Endothelial cell of umbilical vein (primary cell): ENCODE measurements around the gene KCNK1. TPM values are rescaled to one million over a fixed set of nuclear protein-coding genes. Genes with fewer than 3 reads are reported as not detected.

Source experiments
- BruUV-seq: library from RNA; stranded (reverse); fragments of 400-500 nt; replicated peaks from 2 replicates; lab custom pipeline; 2021; lab: Mats Ljungman, UMichigan
- CTCF ChIA-PET: fragments of 300-600, 350-600 bp; sonication (Branson Sonifier 250); formaldehyde crosslinking; loops from one replicate; lab custom pipeline; 2021; ENCODE audit warnings: antibody characterized with exemption, inconsistent platforms; lab: Charles Lee
- POLR2A ChIA-PET: fragments of 300-600, 350-600 bp; sonication (Branson Sonifier 250); formaldehyde crosslinking; loops from one replicate; lab custom pipeline; 2021; ENCODE audit warnings: antibody characterized with exemption, inconsistent platforms; lab: Charles Lee
- DNase-seq: peaks from one replicate; pipeline ENCODE4 v3.0.0-alpha.2; 2011; ENCODE audit warnings: low read depth, low spot score
- FAIRE-seq: peaks from 2 replicates; lab custom pipeline; 2011; peaks lifted over from hg19 to GRCh38; lab: Jason Lieb, UNC
- H2AFZ ChIP-seq: 2 replicates; pipeline ENCODE4 v1.6.0; 2012; ENCODE audit warnings: low read depth, low read length, control low read depth, inconsistent platforms
- H3K27ac ChIP-seq: 2 replicates; pipeline ENCODE4 v1.5.1; 2011; ENCODE audit warnings: low read depth, mild to moderate bottlenecking, control low read depth, low read length, moderate library complexity; ENCODE audit not compliant: insufficient read depth
- H3K27me3 ChIP-seq, 2 experiments: 2 replicates each; pipeline versions ENCODE4 v1.6.0 to v1.6.1; 2011; ENCODE audit warnings: low read length in 2 of 2, mixed read lengths in 1 of 2; ENCODE audit not compliant: control insufficient read depth in 2 of 2, insufficient read depth in 2 of 2
- H3K36me3 ChIP-seq, 2 experiments: 2 replicates in 1 of 2; 3 replicates in 1 of 2; pipeline ENCODE4 v1.5.1; 2011; ENCODE audit warnings: low read length in 2 of 2, mild to moderate bottlenecking in 1 of 2, moderate library complexity in 1 of 2; ENCODE audit not compliant: control insufficient read depth in 2 of 2, insufficient read depth in 2 of 2; ENCODE audit errors: extremely low read depth in 1 of 2
- H3K4me1 ChIP-seq: 3 replicates; pipeline ENCODE4 v1.5.1; 2011; ENCODE audit warnings: mild to moderate bottlenecking, low read length; ENCODE audit not compliant: control insufficient read depth, insufficient read depth; ENCODE audit errors: extremely low read depth
- H3K4me2 ChIP-seq: 2 replicates; pipeline ENCODE4 v1.6.1; 2011; ENCODE audit warnings: low read length, control low read depth, mixed read lengths; ENCODE audit not compliant: insufficient read depth
- H3K4me3 ChIP-seq, 3 experiments: fragments of 200-600 bp in 1 of 3; sonication (generic), shearing (Covaris generic) in 1 of 3; replicated peaks in 1 of 3; 2 replicates each; pipeline ENCODE4 v1.5.1; 2011 to 2016; ENCODE audit warnings: control low read depth in 3 of 3, low read length in 3 of 3, mild to moderate bottlenecking in 2 of 3, inconsistent platforms in 1 of 3, low read depth in 1 of 3, moderate library complexity in 1 of 3; ENCODE audit not compliant: insufficient read depth in 1 of 3
- H3K79me2 ChIP-seq: 2 replicates; pipeline ENCODE4 v1.6.0; 2012; ENCODE audit warnings: low read length, inconsistent platforms; ENCODE audit not compliant: control insufficient read depth, insufficient read depth
- H3K9ac ChIP-seq: replicated peaks from 2 replicates; pipeline ENCODE3; 2011; ENCODE audit warnings: low read length, control low read depth; ENCODE audit not compliant: insufficient read depth; ENCODE audit errors: extremely low read depth
- H3K9me1 ChIP-seq: replicated peaks from 3 replicates; pipeline ENCODE4 v1.6.0; 2011; ENCODE audit warnings: mild to moderate bottlenecking, low read length; ENCODE audit not compliant: control insufficient read depth, insufficient read depth; ENCODE audit errors: extremely low read depth
- H3K9me3 ChIP-seq: replicated peaks from 2 replicates; pipeline ENCODE4 v1.5.1; 2012; ENCODE audit warnings: low read length, inconsistent platforms; ENCODE audit not compliant: control insufficient read depth, insufficient read depth
- H4K20me1 ChIP-seq: replicated peaks from 2 replicates; pipeline ENCODE3; 2011; ENCODE audit warnings: mild to moderate bottlenecking, low read length; ENCODE audit not compliant: control insufficient read depth, insufficient read depth; ENCODE audit errors: extremely low read depth
- EZH2 ChIP-seq: IDR thresholded peaks from 2 replicates; pipeline ENCODE4 v1.6.1; 2012; ENCODE audit warnings: borderline replicate concordance, low read depth, mild to moderate bottlenecking, moderate library complexity, low read length, inconsistent platforms; ENCODE audit not compliant: severe bottlenecking
- FOS ChIP-seq: IDR thresholded peaks from 2 replicates; pipeline ENCODE4 v1.6.1; 2011; ENCODE audit warnings: mild to moderate bottlenecking, low read length, moderate library complexity, borderline replicate concordance; ENCODE audit not compliant: insufficient read depth
- GATA2 ChIP-seq: IDR thresholded peaks from 2 replicates; pipeline ENCODE4 v1.7.0; 2011; ENCODE audit warnings: low read depth, mild to moderate bottlenecking, moderate library complexity, mixed read lengths, low read length; ENCODE audit not compliant: insufficient read length, insufficient read depth
- JUN ChIP-seq: IDR thresholded peaks from 2 replicates; pipeline ENCODE4 v1.6.1; 2011; ENCODE audit warnings: borderline replicate concordance, low read depth; ENCODE audit not compliant: insufficient read length, insufficient read depth
- MYC ChIP-seq: IDR thresholded peaks from one replicate; pipeline ENCODE4 v1.6.1; 2011; ENCODE audit warnings: mild to moderate bottlenecking, low read depth, low read length
- POLR2A ChIP-seq: IDR thresholded peaks from 2 replicates; pipeline ENCODE4 v1.6.1; 2012; ENCODE audit warnings: low read depth, mild to moderate bottlenecking, control low read depth, low read length
- POLR2AphosphoS5 ChIP-seq: IDR thresholded peaks from 2 replicates; pipeline ENCODE4 v1.6.1; 2012; ENCODE audit warnings: low read depth, mild to moderate bottlenecking, control low read depth, low read length, moderate library complexity; ENCODE audit not compliant: insufficient read depth
- dilution Hi-C: fragments of 300-500 bp; cut with MboI; formaldehyde crosslinking; loops from one replicate; pipeline ENCODE4 v1.15.0; 2019; ENCODE audit warnings: low sequenced_read_pairs; ENCODE audit not compliant: extremely low pct_ligation_motif_present
- intact Hi-C: fragments of 100-400 bp; cut with micrococcal nuclease; formaldehyde crosslinking; loops from one replicate; pipeline ENCODE4 v1.10.0; 2022
- polyA plus RNA-seq, 4 experiments: library from polyadenylated mRNA; depleted of rRNA in 3 of 4; stranded (reverse) in 3 of 4; unstranded in 1 of 4; fragments of >200 nt; gene quantifications; 2 replicates each; pipeline versions ENCODE4 v1.2.1 to v1.2.3, GENCODE V29; 2011 to 2012; ENCODE audit warnings: missing spikeins in 1 of 4
- total RNA-seq: library from RNA; stranded (reverse); gene quantifications from 2 replicates; pipeline ENCODE4 v1.2.3, GENCODE V29; 2021
- TF ChIP-seq, protein P1 (sequence below), 2 donors: IDR thresholded peaks; 1 replicate in 1 of 2; 2 replicates in 1 of 2; pipeline ENCODE4 v1.5.1; 2011; ENCODE audit warnings: low read length in 2 of 2, mild to moderate bottlenecking in 2 of 2, moderate library complexity in 2 of 2, control low read depth in 1 of 2, inconsistent platforms in 1 of 2, low read depth in 1 of 2; ENCODE audit not compliant: insufficient read depth in 1 of 2; ENCODE audit errors: extremely low read depth in 1 of 2
- TF ChIP-seq, protein P2 (sequence below): IDR thresholded peaks from 2 replicates; pipeline ENCODE4 v1.6.1; 2011; ENCODE audit not compliant: insufficient read depth, insufficient read length

KCNK1 gene
- total and polyA plus RNA-seq, 2 donors (not counting 3 experiments of a cell fraction or from before 2014, with no cell fraction given), result 0.83 to 2.8 TPM

DNA sequence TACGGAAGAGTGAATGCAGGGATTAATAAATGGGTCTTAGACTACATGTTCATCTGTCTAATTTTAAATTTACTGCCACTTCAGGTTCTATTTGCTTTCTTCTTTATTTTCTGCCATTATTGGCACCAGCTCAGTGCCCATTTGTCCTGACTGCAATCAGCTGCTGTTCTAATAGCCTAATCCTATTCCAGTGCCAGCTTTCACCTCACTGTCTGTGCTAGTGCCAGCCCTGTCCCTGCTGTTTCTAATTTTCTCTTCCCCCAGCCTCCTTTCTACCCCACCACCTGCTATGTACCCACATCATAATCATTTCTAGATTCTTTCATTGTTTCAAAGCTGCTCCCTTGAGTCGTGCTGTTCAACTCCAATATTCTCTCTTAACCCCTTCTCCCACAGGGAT is 86.4 kb downstream of the KCNK1 start:
- no peaks in the 10 kb centered on the region for H3K27me3 ChIP-seq
- no peak for FAIRE-seq
- no peaks in the 10 kb centered on the region for H4K20me1 ChIP-seq
- no peak overlapping the region for H2AFZ ChIP-seq
- no peaks in the 10 kb centered on the region for H3K36me3 ChIP-seq
- intact Hi-C loops, result no loop called here
- no peaks in the 10 kb centered on the region for H3K4me1 ChIP-seq
- H3K9ac ChIP-seq, result no peak overlapping the region
- TF ChIP-seq EZH2 (no peak), MYC (no peak), POLR2A (no peak), JUN (no peak), FOS (no peak), POLR2AphosphoS5 (no peak), GATA2 (no peak)
- TF ChIP-seq, protein P1, sequence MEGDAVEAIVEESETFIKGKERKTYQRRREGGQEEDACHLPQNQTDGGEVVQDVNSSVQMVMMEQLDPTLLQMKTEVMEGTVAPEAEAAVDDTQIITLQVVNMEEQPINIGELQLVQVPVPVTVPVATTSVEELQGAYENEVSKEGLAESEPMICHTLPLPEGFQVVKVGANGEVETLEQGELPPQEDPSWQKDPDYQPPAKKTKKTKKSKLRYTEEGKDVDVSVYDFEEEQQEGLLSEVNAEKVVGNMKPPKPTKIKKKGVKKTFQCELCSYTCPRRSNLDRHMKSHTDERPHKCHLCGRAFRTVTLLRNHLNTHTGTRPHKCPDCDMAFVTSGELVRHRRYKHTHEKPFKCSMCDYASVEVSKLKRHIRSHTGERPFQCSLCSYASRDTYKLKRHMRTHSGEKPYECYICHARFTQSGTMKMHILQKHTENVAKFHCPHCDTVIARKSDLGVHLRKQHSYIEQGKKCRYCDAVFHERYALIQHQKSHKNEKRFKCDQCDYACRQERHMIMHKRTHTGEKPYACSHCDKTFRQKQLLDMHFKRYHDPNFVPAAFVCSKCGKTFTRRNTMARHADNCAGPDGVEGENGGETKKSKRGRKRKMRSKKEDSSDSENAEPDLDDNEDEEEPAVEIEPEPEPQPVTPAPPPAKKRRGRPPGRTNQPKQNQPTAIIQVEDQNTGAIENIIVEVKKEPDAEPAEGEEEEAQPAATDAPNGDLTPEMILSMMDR (IDR thresholded peaks at IDR 0.05; ENCODE audit: extremely low read depth in 1 of 2, insufficient read depth in 1 of 2, low read depth in 1 of 2, low read length in 2 of 2), result no peak
- TF ChIP-seq, protein P2, sequence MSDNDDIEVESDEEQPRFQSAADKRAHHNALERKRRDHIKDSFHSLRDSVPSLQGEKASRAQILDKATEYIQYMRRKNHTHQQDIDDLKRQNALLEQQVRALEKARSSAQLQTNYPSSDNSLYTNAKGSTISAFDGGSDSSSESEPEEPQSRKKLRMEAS, result no peak
- BruUV-seq, result no TSS peak
- dilution Hi-C loops, result no loop called here
- no peak overlapping the region for H3K4me3 ChIP-seq
- H3K79me2 ChIP-seq, result no peaks in the 10 kb centered on the region
- CTCF ChIA-PET, result no interaction called here
- H3K9me1 ChIP-seq, result no peaks in the 10 kb centered on the region
- no peak for DNase-seq
- no peak overlapping the region for H3K27ac ChIP-seq
- H3K4me2 ChIP-seq, result no peak overlapping the region
- no peaks in the 10 kb centered on the region for H3K9me3 ChIP-seq
- POLR2A ChIA-PET, result no interaction called here
